HG03432 (cell line): ENCODE results near the gene SEC24C.
"Not testable (repeated sequence)": the region's sequence is repeated elsewhere in the genome, so short reads cannot be mapped to it uniquely, and the experiment has no call there.

Source experiments
- ATAC-seq: cut with Tn5 transposase; IDR thresholded peaks from one replicate; pipeline ENCODE4 v1.9.1; 2021; ENCODE audit warnings: mild to moderate bottlenecking, moderate library complexity; ENCODE audit not compliant: unreplicated experiment

Gene SEC24C

DNA sequence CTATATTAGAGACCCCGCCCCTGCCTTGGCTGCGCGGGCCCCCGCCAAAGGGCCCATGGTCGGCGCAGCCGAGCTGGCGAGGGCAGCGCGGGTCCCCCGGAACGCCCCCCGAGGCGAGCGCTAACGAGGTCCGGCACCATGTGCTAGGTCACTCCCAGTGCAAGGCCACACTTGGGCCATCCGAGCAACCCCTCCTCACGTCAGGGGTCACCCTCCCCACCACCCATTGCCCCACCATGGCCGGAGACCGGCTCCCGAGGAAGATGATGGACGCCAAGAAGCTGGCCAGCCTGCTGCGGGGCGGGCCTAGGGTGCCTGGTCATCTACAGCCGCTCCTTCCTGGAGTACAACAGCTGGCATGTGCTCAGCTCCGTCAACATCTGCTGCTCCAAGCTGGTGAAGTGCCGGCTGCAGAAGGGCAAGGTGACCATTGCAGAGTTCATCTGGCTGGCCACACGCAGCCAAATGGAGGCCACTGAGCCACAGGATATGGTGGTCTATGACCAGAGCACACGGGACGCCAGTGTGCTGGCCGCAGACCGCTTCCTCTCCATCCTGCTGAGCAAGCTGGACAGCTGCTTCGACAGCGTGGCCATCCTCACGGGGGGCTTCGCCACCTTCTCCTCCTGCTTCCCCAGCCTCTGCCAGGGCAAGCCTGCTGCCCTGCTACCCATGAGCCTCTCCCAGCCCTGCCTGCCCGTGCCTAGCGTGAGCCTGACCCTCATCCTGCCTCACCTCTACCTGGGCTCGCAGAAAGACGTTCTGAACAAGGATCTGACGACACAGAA, 12.4 kb upstream of the SEC24C start:
- ATAC-seq, result no peak

DNA sequence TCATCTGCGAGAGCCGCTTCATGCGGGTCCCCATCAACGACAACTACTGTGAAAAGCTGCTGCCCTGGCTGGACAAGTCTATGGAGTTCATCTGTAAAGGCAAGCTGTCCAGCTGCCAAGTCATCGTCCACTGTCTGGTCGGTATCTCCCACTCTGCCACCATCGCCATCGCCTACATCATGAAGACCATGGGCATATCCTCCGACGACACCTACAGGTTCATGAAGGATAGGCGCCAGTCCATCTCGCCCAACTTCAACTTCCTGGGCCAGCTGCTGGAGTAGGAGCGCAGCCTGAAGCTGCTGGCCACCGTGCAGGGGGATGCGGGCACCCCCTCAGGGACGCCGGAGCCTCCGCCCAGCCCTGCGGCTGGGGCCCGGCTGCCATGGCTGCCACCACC, 11.7 kb upstream of the SEC24C start:
- ATAC-seq, result no peak

DNA sequence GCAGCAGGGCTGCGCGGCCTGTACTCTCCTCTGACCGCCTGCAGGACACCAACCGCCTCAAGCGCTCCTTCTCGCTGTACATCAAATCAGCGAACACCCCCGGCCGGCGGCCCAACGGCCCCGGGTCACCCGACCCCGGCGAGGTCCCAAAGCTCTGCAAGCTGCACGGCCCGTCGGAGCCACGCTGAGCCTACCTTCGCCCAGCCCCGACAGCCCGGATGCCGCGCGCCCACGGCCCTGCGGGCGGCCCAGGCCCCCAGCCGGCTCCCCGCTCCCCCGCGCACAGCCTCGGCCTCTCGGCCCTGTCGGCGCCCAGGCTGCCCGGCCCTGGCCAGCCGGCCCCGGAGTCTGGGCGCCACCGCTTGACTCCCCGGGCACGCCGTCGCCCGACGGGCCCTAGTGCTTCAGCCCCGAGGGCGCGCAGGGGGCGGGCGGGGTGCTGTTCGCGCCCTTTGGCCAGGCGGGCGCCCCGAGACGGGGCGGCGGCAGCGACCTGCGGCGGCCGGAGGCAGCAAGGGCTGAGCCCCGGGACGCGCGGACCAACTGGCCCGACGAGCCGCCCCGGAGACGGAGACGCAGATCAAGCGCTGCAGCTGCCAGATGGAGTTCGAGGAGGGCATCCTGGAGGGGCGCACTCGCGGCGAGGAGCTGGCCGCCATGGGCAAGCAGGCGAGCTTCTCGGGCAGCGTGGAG, 11.1 kb upstream of the SEC24C start:
- no peak for ATAC-seq

DNA sequence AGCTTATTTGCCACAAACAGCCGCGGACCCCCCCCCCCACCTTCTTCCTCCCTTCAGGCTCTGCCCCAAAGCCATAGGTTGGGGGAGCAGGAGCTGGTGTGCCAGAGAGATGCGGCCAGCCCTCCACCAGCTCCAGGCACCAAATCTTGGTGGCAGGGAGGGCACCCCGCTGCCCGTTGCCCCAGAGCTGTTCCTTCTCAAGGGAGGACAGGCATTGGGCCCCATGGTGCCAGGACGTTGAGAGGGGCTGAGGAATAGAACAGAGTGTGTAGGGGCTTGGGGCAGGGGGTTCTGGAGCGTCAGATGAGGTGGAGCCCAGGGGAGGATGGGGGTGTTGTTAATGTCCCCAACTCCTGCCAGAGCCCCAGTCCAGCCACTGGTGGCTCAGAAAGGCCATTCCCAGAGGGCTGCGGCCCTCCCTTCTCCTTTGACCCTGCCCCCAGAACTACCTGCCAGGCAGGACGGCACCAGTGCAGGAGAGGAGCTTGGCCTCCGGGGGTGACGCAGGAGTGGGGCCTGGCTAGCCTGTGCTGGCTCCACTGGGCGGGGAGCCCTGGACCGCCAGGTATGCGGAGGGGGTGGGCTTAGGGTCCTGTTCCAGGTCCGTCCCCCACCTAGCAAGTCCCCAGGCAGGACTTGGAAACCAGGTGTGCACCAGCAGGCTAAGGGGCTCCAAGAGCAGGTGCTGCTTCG, 10.0 kb upstream of the SEC24C start:
- ATAC-seq, result no peak

DNA sequence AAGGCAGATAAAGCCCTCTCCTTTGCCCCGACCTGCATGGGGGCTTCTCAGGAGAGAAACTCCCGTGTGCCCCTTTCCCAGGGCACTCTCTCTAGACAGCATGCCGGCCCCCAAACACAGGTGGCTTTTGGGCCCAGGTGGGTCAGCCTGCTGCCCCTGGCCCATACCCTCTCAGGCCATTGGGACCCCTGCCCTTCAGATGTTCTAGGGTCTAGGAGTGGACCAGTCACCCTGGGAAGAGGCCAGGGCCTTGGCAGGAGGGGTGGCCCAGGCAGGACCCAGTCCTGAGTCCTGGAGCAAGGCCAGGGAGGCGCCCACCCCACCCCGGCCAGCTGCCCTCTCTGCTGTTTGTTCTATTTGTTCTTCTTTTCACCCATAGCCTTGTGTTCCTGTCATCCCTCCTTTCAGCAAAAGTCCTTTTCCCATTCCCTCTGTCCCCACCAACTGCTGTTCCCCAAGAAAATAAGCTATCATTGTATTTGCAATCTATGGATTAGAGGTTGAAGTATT, 9.3 kb upstream of the SEC24C start:
- ATAC-seq, result no peak

DNA sequence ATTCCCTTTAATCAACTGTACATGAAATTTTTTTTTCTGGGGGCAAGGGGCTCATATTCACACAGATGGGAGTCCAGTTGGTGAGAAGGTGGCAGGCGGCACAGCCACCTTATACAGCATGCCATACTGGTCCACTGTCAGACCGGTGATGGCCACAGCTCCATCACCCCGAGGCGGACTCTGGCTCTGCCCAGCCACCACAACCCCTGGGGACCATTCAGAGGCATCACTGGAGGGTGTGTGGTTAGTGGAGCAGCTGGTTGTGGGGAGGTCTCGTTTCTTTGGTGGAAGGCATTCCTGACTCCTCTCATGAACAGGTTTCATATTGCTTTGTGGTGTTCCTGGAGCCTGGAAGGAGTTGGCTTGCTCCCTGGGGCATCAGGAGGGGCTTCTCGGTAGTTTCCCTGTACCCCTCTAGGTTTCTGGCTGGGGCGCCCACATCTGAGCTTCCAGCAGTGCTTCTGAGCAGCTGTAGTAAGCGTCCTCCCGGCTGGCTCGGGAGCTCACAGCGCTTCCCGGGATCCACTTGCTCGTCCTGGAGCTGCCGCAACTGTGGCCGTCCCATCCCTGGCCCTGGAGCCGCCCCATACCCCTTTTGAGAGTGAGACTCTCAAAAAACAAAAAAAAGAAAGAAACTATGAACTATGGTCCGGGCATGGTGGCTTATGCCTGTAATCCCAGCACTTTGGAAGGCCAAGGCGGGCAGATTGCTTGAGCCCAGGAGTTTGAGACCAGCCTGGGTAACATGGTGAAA, 3.5 kb upstream of the SEC24C start:
- not testable (repeated sequence) for ATAC-seq

DNA sequence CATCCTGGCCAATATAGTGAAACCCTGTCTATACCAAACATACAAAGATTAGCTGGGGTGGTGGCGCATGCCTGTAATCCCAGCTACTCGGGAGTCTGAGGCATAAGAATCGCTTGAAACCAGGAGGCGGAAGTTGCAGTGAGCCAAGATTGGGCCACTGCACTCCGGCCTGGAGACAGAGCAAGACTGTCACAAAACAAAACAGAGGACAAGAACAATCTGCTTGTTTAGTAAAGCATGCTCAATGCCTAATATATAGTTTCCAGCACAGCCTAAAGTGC, 1.8 kb upstream of the SEC24C start:
- no peak for ATAC-seq

DNA sequence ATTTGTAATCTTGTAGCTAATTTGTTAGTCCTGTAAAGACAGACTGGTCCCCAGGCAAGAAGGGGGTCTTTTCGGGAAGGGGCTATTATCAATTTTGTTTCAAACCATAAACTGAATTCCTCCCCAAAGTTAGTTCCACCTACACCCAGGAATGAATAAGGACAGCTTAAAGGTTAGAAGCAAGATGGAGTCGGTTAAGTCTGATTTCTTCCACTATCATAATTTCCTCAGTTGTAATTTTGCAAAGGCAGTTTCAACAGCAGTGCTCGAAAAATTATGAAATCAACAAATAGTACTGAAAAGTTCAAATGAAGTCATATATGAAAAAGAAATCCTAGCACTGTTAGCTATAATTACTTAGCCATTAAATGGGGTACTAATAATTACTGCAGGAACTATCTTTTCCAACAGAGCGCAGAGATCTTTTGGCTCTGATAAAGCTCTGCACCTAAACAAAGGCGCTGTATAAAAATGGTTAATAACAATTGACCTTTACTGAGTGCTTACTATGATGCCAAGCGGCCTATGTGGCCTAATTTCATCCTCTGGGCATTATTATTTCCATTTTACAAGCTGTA, 756 bp upstream of the SEC24C start:
- ATAC-seq, result no peak

DNA sequence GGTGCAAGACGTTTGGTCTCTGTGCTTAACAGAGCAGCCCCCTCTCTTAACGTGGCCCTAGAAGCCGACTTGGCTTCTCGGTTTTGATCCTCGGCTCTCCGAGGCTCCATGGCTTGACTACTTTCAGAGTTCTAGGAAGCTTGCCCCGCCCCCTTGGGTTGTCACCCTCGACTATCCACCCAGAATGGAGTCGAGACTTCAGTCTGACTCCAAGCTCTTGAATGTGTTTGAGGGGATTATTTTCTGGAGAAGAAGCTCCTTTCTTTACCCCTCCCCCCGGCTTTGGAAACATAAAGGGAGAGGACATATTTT, 448 bp downstream of the SEC24C start:
- ATAC-seq, result peak; percentile 25

DNA sequence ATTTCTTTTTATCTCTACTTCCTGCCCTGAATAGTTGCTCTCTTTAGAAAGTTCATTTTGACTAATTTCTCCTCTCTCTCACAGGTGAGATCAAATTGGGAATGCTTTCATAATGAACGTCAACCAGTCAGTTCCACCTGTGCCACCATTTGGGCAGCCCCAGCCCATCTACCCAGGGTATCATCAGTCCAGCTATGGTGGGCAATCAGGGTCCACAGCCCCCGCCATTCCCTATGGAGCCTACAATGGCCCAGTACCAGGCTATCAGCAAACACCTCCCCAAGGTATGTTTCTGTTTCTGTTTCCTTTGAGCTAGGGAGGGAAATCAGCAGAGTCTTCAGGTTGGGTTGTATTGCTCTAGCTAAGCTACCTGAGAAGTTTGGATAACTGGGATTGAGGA, 2.5 kb downstream of the SEC24C start:
- ATAC-seq, result no peak

DNA sequence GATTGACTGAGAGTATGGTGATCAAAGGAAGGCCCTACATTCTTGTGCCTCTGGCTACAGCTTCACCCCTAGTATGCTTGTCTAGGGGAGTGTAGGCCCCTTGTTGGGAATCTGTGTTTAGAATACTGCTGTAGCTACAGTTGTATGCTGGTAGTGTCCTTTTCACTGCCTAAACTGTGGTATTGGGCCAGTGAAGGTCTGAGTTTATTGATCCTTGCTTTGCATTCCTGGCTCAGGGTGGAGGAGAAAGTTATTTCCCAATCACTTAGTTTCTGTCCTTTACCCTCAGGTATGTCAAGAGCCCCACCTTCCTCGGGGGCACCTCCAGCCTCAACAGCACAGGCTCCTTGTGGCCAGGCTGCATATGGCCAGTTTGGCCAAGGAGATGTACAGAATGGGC, 6.6 kb downstream of the SEC24C start:
- ATAC-seq, result no peak

DNA sequence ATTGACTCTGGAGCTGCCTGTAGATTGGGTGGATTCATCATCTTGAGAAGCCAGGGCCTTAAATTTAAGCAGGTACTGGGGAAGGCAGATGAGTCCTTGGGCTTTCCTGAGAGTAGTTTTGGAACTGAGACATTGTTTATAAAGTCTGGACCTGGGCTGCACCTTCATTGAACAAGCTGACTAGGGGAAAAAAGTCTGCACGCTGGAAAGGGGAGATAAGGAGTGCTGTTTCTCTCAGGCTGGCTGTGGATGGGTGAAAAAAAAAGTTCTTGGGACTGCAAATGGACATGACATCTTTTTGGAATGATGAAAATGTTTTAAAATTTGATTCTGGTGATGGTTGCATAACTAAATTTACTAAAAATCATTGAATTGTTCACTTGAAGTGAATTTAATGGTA, 12.0 kb downstream of the SEC24C start:
- no peak for ATAC-seq

DNA sequence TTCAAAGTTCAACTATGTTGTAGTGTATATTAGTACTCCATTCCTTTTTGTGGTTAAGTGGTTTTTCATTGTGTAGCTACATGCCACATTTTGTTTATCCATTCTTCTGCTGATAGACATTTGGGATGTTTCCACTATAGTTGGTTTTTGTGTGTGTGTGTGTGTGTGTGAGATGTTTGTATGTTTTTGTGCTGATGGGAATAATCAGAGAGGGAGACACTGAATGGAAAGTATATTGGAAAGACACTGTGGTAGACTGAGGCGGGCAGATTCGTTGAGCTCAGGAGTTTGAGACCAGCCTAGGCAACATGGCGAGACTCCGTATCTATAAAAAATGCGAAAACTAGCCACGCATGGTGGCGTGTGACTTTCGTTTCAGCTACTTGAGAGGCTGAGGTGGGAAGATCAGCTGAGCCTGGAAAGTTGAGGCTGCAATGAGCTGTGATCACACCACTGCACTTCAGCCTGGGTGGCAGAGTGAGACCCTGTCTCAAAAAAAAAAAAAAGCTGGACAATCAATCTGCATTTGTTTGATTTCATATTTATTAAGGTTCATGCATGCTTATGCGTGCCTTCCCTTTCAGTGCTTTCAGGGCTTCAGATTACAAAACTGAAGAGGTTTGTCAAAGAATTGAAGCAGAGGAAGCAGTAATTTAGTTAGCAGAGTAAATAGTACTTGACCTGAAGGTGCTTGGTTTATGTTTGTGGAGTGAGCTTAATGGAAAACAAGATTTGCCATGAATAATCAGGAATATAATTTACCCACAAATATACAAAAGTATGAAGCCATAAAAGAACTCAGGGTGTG, 14.7 kb downstream of the SEC24C start:
- no peak for ATAC-seq

DNA sequence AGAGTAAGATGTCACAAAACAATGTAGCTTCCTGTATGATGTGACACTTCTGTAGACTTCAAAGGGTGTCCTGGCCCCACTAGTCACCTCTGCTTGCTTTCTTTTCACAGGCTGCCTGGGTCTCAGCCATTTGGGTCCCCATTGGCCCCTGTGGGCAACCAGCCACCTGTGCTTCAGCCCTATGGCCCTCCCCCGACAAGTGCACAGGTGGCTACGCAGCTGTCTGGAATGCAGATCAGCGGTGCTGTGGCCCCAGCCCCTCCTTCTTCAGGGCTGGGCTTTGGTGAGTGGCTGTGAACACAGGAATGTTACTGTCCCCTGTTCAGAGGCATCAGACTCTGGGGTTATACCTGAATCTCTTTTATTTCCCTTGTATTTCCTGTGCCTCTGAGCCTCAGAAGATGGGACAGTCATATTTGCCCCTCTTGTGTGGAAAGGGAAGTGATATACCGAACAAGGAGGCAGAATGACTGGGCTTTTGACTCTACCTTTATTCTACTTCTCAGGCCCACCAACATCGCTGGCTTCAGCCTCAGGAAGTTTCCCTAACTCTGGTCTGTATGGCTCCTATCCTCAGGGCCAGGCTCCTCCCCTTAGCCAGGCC, 15.4 kb downstream of the SEC24C start:
- no peak for ATAC-seq

DNA sequence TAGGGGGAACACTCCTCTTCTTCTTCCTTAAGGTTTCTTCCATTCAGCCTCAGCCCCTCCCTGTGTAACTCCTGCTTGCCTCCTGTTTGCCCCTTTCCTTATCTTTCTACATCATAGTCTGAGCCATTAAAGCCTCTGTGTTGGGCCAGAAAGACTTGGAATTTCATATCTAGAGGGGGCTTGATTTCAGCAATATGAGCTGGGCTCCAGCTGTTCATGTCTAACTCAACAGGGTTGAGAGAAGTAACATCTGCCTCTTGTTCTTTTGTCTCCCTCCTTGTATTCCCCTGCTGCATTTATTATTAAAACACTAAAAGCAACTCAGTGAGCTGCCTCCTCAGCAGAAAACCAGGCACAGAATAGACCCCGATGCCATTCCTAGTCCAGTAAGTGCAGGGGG, 17.6 kb downstream of the SEC24C start:
- no peak for ATAC-seq

DNA sequence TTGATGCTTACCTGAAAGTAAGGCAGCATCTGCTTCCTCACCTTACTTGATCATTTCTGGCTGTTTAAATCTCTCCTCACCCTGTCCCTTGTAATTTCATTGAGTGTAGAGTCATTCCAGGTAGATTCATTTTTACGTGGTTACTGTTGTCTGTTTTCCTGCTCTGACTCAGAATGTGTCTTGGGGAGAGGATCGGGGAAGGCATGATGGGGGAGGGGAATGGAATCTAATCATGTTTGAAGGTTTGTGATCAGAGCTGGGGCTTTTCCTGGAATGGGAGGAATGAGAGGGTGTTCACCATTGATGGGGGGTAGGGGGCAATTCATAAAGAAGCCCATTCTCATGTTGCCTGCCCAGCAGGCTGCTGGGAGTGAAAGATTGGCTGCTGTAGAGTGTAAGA, 18.7 kb downstream of the SEC24C start:
- ATAC-seq, result no peak

DNA sequence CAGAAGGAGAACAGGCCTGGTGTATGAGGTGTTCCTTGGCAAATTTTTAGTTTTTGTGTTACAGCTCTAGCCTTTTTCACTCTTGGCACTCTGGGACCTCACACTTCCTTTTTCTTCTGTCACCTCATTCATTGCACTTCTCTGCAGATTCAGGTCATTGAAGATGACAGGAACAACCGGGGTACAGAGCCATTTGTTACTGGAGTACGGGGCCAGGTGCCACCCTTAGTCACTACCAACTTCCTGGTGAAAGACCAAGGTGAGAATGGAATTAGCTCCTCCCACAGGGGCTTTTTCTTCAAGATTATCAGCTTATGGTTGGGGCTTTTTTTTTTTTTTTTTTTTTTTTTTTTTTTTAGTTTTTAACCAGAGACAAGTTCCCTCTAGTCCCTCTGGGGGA, 19.2 kb downstream of the SEC24C start:
- ATAC-seq, result no peak

DNA sequence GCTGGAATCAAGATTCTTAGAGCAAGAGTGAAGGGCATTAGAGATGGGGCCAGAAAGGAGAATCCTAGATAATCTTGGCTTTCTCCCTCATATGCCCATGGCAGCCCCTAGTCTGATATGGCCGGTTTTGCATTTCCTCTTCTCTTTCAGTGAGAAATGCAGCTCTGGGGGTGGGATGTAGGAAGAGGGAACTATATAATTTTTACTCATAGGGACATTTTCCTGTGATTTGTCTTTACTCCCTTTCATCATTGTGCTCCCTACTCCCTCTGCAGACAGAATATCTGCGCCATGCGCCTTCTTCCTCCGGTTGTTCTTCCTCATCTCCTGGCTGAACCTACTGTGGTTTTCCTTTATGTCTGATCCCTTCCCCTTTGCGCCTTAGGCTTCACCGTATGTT, 20.9 kb downstream of the SEC24C start:
- no peak for ATAC-seq

DNA sequence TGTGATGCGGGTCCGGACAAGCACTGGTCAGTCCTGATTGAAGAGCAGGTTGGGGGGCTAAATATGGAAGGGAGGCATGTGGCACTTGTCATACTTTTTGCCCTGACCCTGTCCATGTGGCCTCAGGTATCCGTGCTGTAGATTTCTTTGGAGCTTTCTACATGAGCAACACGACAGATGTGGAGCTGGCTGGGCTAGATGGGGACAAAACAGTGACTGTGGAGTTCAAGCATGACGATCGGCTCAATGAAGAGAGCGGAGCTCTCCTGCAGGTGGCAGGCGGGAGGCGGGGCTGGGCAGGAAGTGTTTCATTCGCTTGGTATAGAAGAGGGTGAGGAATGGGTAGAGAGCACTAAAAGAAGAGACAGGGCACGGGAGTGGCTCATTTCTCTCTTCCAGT, 24.7 kb downstream of the SEC24C start:
- ATAC-seq, result no peak

DNA sequence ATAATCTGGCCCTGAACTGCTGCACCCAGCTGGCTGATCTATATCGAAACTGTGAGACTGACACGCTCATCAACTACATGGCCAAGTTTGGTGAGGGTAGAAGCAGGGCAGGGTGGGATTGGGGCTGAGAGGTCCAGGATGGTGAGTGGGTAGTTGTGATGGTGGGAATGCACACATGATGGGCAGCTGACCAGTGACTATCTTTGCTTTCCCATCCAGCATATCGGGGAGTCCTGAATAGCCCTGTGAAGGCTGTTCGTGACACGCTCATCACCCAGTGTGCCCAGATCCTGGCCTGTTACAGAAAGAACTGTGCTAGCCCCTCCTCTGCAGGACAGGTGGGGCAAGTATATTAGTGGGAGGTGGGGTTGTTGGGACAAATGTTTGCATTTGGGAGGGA, 25.2 kb downstream of the SEC24C start:
- ATAC-seq, result no peak
